Measurements from ENCODE around the gene FBP2.

The FBP2 gene

GRCh38 chr9:94581728-94582127 is 11.9 kb downstream of the FBP2 start:
- Histone ChIP-seq H4K20me1 (ENCODE audit: insufficient read depth) (no peaks in the 10 kb centered on the region), H3K79me2 (ENCODE audit: insufficient read depth, low read depth) (no peaks in the 10 kb centered on the region), H3K36me3 (ENCODE audit: insufficient read depth) (no peaks in the 10 kb centered on the region), H3K27me3 (ENCODE audit: insufficient read depth, low read depth) (no peaks in the 10 kb centered on the region), H3K27ac (no peak overlapping the region), H3K4me3 (IDR thresholded peaks at IDR 0.05; ENCODE audit: insufficient read depth, low read depth, low read length) (no peak overlapping the region), H3K4me1 (ENCODE audit: low read depth, poor library complexity, severe bottlenecking) (peaks cover 14% of the 10 kb centered on the region), H3K4me2 (no peak overlapping the region), H3K9ac (no peak overlapping the region), H2AFZ (ENCODE audit: low read depth) (no peak overlapping the region)
- TF ChIP-seq, protein P1, sequence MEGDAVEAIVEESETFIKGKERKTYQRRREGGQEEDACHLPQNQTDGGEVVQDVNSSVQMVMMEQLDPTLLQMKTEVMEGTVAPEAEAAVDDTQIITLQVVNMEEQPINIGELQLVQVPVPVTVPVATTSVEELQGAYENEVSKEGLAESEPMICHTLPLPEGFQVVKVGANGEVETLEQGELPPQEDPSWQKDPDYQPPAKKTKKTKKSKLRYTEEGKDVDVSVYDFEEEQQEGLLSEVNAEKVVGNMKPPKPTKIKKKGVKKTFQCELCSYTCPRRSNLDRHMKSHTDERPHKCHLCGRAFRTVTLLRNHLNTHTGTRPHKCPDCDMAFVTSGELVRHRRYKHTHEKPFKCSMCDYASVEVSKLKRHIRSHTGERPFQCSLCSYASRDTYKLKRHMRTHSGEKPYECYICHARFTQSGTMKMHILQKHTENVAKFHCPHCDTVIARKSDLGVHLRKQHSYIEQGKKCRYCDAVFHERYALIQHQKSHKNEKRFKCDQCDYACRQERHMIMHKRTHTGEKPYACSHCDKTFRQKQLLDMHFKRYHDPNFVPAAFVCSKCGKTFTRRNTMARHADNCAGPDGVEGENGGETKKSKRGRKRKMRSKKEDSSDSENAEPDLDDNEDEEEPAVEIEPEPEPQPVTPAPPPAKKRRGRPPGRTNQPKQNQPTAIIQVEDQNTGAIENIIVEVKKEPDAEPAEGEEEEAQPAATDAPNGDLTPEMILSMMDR (conservative IDR thresholded peaks at IDR 0.05; ENCODE audit: low read depth, low read length), result no peak

DNA sequence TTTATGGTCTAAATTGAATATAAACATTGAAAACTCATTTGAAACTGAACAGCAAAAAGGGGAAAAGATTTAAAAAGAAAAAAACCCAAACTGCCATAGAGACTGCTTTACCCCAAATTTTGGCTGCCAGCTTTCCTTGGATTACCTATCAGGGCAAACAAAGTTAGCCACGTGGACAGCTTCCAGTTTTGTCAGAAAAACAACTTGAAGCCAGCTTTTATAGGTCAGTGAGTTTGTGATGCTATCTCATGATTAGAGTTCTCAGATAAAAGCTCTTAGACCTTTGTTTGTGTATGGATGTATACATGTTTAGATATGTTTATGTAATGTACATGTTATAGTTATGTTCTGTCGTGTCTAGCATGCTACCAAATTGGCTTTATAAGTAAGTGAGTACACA is 16.1 kb downstream of the FBP2 start:
- Histone ChIP-seq H3K9ac (no peak overlapping the region), H3K79me2 (ENCODE audit: insufficient read depth, low read depth) (no peaks in the 10 kb centered on the region), H2AFZ (ENCODE audit: low read depth) (no peak overlapping the region), H3K27ac (no peak overlapping the region), H3K27me3 (ENCODE audit: insufficient read depth, low read depth) (no peaks in the 10 kb centered on the region), H3K4me1 (ENCODE audit: low read depth, poor library complexity, severe bottlenecking) (peaks cover 5% of the 10 kb centered on the region), H3K4me2 (no peak overlapping the region), H4K20me1 (ENCODE audit: insufficient read depth) (no peaks in the 10 kb centered on the region), H3K36me3 (ENCODE audit: insufficient read depth) (no peaks in the 10 kb centered on the region), H3K4me3 (IDR thresholded peaks at IDR 0.05; ENCODE audit: insufficient read depth, low read depth, low read length) (no peak overlapping the region)
- TF ChIP-seq, protein P1 (conservative IDR thresholded peaks at IDR 0.05; ENCODE audit: low read depth, low read length), result no peak

GRCh38 chr9:94577036-94577435 is 16.6 kb downstream of the FBP2 start:
- no peaks in the 10 kb centered on the region for H4K20me1 ChIP-seq (ENCODE audit: insufficient read depth)
- H3K27me3 ChIP-seq (ENCODE audit: insufficient read depth, low read depth), result no peaks in the 10 kb centered on the region
- TF ChIP-seq, protein P1 (conservative IDR thresholded peaks at IDR 0.05; ENCODE audit: low read depth, low read length), result no peak
- no peak overlapping the region for H3K4me2 ChIP-seq
- H3K36me3 ChIP-seq (ENCODE audit: insufficient read depth), result no peaks in the 10 kb centered on the region
- H3K4me1 ChIP-seq (ENCODE audit: low read depth, poor library complexity, severe bottlenecking), result peaks cover 5% of the 10 kb centered on the region
- H3K79me2 ChIP-seq (ENCODE audit: insufficient read depth, low read depth), result no peaks in the 10 kb centered on the region
- no peak overlapping the region for H2AFZ ChIP-seq (ENCODE audit: low read depth)
- no peak overlapping the region for H3K4me3 ChIP-seq (IDR thresholded peaks at IDR 0.05; ENCODE audit: insufficient read depth, low read depth, low read length)
- H3K27ac ChIP-seq, result no peak overlapping the region
- H3K9ac ChIP-seq, result no peak overlapping the region

- no peaks in the 10 kb centered on the region for H3K36me3 ChIP-seq (ENCODE audit: insufficient read depth)
- H3K27ac ChIP-seq, result no peak overlapping the region
- no peak overlapping the region for H3K9ac ChIP-seq
- H3K27me3 ChIP-seq (ENCODE audit: insufficient read depth, low read depth), result no peaks in the 10 kb centered on the region
- H3K4me1 ChIP-seq (ENCODE audit: low read depth, poor library complexity, severe bottlenecking), result peaks cover 5% of the 10 kb centered on the region
- TF ChIP-seq, protein P1 (conservative IDR thresholded peaks at IDR 0.05; ENCODE audit: low read depth, low read length), result no peak
- no peaks in the 10 kb centered on the region for H3K79me2 ChIP-seq (ENCODE audit: insufficient read depth, low read depth)
- H4K20me1 ChIP-seq (ENCODE audit: insufficient read depth), result no peaks in the 10 kb centered on the region
- H2AFZ ChIP-seq (ENCODE audit: low read depth), result no peak overlapping the region
- H3K4me2 ChIP-seq, result no peak overlapping the region
- H3K4me3 ChIP-seq (IDR thresholded peaks at IDR 0.05; ENCODE audit: insufficient read depth, low read depth, low read length), result no peak overlapping the region
Observed at GRCh38 chr9:94576131-94576530, 17.5 kb downstream of the FBP2 start.
